ENCODE measurements around the gene MCF2L. TPM values are rescaled to one million over a fixed set of nuclear protein-coding genes. Genes with fewer than 3 reads are reported as not detected.

The MCF2L gene
- total RNA-seq, 6 experiments from 2014 or later, result 9.6 to 18.4 (median 11.7) TPM

DNA sequence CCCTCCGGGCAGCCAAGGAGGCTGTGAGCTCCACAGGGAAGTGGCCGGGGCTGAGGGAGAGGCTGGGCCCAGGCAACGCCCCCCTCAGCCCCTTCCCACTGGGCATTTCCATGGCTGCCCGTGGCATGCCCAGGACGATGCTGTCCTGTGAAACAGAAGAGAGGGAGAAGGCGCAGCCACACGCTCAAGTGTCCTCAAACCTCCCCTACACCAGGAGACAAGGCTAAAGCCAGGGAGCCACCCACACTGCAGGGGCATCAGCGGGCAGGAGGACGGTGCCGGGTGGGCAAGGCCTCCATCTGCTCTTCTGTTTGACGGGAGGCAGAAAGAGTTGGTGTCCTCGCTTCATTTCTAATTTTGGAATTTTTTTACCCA is 175.2 kb downstream of the MCF2L start:
- H3K27me3 ChIP-seq, result no peaks in the 10 kb centered on the region
- H3K36me3 ChIP-seq, result peaks cover 0 to 17% (median 0%) of the 10 kb centered on the region in 4 donors
- H3K9me3 ChIP-seq, result no peaks in the 10 kb centered on the region
- intact Hi-C loops (cut with DNase I), result no loop called here
- peak in 1 of 4 donors; percentile 5 for ATAC-seq
- no peak overlapping the region for H3K27ac ChIP-seq
- 100% methylated on average over 4 of the region's 12 CpGs for WGBS (ENCODE audit: insufficient coverage, low coverage, low lambda C conversion rate, missing lambda C conversion rate)
- no peak for DNase-seq
- H3K4me3 ChIP-seq, result no peak overlapping the region
- peaks cover 0 to 10% (median under 1%) of the 10 kb centered on the region in 4 donors for H3K4me1 ChIP-seq
- TF ChIP-seq, protein P1, sequence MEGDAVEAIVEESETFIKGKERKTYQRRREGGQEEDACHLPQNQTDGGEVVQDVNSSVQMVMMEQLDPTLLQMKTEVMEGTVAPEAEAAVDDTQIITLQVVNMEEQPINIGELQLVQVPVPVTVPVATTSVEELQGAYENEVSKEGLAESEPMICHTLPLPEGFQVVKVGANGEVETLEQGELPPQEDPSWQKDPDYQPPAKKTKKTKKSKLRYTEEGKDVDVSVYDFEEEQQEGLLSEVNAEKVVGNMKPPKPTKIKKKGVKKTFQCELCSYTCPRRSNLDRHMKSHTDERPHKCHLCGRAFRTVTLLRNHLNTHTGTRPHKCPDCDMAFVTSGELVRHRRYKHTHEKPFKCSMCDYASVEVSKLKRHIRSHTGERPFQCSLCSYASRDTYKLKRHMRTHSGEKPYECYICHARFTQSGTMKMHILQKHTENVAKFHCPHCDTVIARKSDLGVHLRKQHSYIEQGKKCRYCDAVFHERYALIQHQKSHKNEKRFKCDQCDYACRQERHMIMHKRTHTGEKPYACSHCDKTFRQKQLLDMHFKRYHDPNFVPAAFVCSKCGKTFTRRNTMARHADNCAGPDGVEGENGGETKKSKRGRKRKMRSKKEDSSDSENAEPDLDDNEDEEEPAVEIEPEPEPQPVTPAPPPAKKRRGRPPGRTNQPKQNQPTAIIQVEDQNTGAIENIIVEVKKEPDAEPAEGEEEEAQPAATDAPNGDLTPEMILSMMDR (IDR thresholded peaks at IDR 0.05), result no peak
- TF ChIP-seq POLR2A (IDR thresholded peaks at IDR 0.05), result no peak

DNA sequence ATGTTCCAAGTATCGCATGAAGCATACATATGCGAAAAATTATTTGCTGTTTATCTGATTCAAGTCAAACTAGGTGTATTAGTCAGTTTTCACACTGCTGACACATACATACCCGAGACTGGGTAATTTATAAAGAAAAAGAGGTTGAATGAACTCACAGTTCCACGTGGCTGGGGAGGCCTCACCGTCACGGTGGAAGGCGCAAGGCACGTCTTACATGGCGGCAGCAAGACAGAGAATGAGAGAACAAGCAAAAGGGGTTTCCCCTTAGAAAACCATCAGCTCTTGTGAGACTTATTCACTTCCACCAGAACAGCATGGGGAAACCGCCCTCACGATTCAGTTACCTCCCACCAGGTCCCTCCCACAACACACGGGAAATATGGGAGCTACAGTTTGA is 176.5 kb downstream of the MCF2L start:
- H3K9me3 ChIP-seq, result no peaks in the 10 kb centered on the region
- H3K4me1 ChIP-seq, result peaks cover 0 to 9% (median 5%) of the 10 kb centered on the region in 4 donors
- WGBS (ENCODE audit: insufficient coverage, low coverage, low lambda C conversion rate, missing lambda C conversion rate), result 81% methylated on average over 4 of the region's 12 CpGs
- intact Hi-C loops (cut with DNase I), result no loop called here
- ATAC-seq (no peak), DNase-seq (no peak)
- TF ChIP-seq, protein P1 (IDR thresholded peaks at IDR 0.05), result no peak
- no peak for TF ChIP-seq POLR2A (IDR thresholded peaks at IDR 0.05)
- no peak overlapping the region for H3K4me3 ChIP-seq
- H3K27ac ChIP-seq, result no peak overlapping the region
- H3K36me3 ChIP-seq, result peaks cover 0 to 17% (median 0%) of the 10 kb centered on the region in 4 donors
- H3K27me3 ChIP-seq, result no peaks in the 10 kb centered on the region

DNA sequence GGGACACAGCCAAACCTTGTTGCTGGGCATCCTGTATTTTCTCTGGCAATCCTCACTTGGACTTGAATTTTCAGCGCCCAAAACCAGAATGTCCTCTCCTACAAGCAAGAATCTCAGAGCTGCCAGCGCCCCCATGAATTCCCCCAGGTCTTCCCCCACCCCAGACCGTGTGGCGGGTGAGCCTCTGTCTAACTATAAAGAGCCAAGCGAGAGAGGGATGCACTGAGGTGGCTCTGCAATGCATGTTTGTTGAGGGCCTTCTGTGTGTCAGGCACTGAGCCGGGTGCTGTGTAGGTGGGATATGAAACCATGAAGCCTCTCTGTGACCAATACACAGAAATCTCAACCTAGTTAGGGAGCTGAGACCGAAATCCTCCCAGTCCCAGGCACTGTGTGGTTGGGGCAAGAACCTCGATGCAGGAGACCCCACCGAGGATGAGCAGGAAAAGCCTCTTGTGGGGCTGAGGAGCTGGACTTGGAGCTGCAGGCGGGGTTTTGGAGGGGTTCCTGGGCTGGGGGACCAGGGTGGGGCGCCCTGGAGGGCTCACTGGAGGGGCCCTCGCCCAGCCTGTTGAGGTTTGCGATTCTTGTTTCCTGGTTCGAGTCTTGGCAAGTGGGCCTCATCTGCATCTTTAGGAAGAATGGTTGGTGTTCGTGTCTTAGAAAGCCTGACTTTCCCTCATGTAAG is 177.0 kb downstream of the MCF2L start:
- ATAC-seq, result no peak
- intact Hi-C loops (cut with DNase I), result no loop called here
- Histone ChIP-seq H3K36me3 (peaks cover 0 to 12% (median 0%) of the 10 kb centered on the region in 4 donors), H3K27ac (no peak overlapping the region), H3K4me1 (peaks cover 0 to 9% (median 5%) of the 10 kb centered on the region in 4 donors), H3K4me3 (no peak overlapping the region), H3K27me3 (no peaks in the 10 kb centered on the region), H3K9me3 (no peaks in the 10 kb centered on the region)
- DNase-seq, result peak in 1 of 3 donors; percentile 43
- 86% methylated on average over 5 of the region's 15 CpGs for WGBS (ENCODE audit: insufficient coverage, low coverage, low lambda C conversion rate, missing lambda C conversion rate)
- no peak for TF ChIP-seq POLR2A (IDR thresholded peaks at IDR 0.05)
- TF ChIP-seq, protein P1 (IDR thresholded peaks at IDR 0.05), result no peak

DNA sequence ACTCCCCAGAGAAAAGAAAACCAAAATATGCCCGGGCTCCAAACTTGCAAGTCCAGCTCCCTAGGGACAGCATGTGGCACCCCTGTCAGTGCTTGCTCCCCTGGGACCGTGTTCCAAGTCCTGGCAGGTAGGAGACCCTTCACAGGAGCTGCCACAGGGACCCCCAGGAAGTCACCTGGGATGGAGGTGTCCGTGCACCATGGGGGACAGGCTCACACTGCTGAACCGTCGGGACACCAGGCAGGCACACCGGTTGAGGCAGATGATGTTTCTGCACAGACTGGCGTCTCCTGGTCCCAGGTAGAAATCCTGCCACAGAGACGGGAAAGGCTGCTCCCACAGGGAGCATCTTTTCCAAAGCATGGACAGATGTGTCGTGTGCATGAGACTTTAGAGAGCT is 177.7 kb downstream of the MCF2L start:
- Histone ChIP-seq H3K4me3 (no peak overlapping the region), H3K4me1 (peaks cover 0 to 9% (median 5%) of the 10 kb centered on the region in 4 donors), H3K27me3 (no peaks in the 10 kb centered on the region), H3K27ac (no peak overlapping the region), H3K36me3 (peaks cover 0 to 11% (median 0%) of the 10 kb centered on the region in 4 donors), H3K9me3 (no peaks in the 10 kb centered on the region)
- peak in 1 of 3 donors; percentile 44 for DNase-seq
- intact Hi-C loops (cut with DNase I), result no loop called here
- no peak for TF ChIP-seq POLR2A (IDR thresholded peaks at IDR 0.05)
- TF ChIP-seq, protein P1 (IDR thresholded peaks at IDR 0.05), result no peak
- ATAC-seq, result no peak
- 100% methylated on average over 1 of the region's 9 CpGs for WGBS (ENCODE audit: insufficient coverage, low coverage, low lambda C conversion rate, missing lambda C conversion rate)
